HEK293T (cell line): ENCODE results near the gene GJB4.

ENCODE experiments used
- BHLHE40 ChIP-seq: fragments of 450-650 bp; IDR thresholded peaks from 2 replicates; pipeline ENCODE4 v1.6.1; 2016; ENCODE audit warnings: mild to moderate bottlenecking, moderate library complexity, borderline replicate concordance
- LEF1 ChIP-seq: fragments of 450-650 bp; IDR thresholded peaks from 2 replicates; pipeline ENCODE4 v1.6.1; 2017; ENCODE audit warnings: mild to moderate bottlenecking, borderline replicate concordance
- TARDBP ChIP-seq: fragments of 450-650 bp; IDR thresholded peaks from 2 replicates; pipeline ENCODE4 v1.6.1; 2016
- ZNF384 ChIP-seq: fragments of 450-650 bp; IDR thresholded peaks from 2 replicates; pipeline ENCODE4 v1.6.1; 2016

GRCh38 chr1:34774957-34775356 lies 15.4 kb downstream of the GJB4 start:
- TF ChIP-seq LEF1 (no peak), ZNF384 (no peak), BHLHE40 (no peak), TARDBP (no peak)
